DOHH2 (cell line): ENCODE results near the gene PIGS.

Experiments used
- H3F3A ChIP-seq: fragments of 200-600 bp; sonication (generic), shearing (Covaris generic); 2 replicates; pipeline ENCODE4 v1.6.0; 2016; ENCODE audit warnings: antibody characterized with exemption, mild to moderate bottlenecking; ENCODE audit not compliant: control insufficient read depth, insufficient read depth
- H3K27ac ChIP-seq: fragments of 200-600 bp; sonication (generic); 2 replicates; pipeline ENCODE4 v1.5.1; 2014; ENCODE audit warnings: low read depth, mild to moderate bottlenecking, low read length, moderate library complexity
- H3K27me3 ChIP-seq: fragments of 200-600 bp; sonication (generic); 2 replicates; pipeline ENCODE4 v1.6.1; 2014; ENCODE audit warnings: mild to moderate bottlenecking, low read length, mixed read lengths; ENCODE audit not compliant: control insufficient read depth
- H3K36me3 ChIP-seq: fragments of 200-600 bp; sonication (generic); 2 replicates; pipeline ENCODE4 v1.6.1; 2014; ENCODE audit warnings: mild to moderate bottlenecking, low read length, moderate library complexity, mixed read lengths; ENCODE audit not compliant: control insufficient read depth
- H3K4me1 ChIP-seq: fragments of 200-600 bp; sonication (generic); 2 replicates; pipeline ENCODE4 v1.6.1; 2014; ENCODE audit warnings: mild to moderate bottlenecking, low read length, mixed read lengths; ENCODE audit not compliant: control insufficient read depth
- H3K4me2 ChIP-seq: fragments of 200-600 bp; sonication (generic); 2 replicates; pipeline ENCODE4 v1.6.0; 2014; ENCODE audit warnings: mild to moderate bottlenecking, low read length, moderate library complexity
- H3K4me3 ChIP-seq: fragments of 200-600 bp; sonication (generic); 2 replicates; pipeline ENCODE4 v1.5.1; 2014; ENCODE audit warnings: mild to moderate bottlenecking, low read length, mixed read lengths
- H3K79me2 ChIP-seq: fragments of 200-600 bp; sonication (generic); 2 replicates; pipeline ENCODE4 v1.6.1; 2014; ENCODE audit warnings: mild to moderate bottlenecking, low read length, mixed read lengths; ENCODE audit not compliant: control insufficient read depth
- H3K9me2 ChIP-seq: fragments of 200-600 bp; sonication (generic); replicated peaks from 2 replicates; pipeline ENCODE4 v1.6.1; 2014; ENCODE audit warnings: mild to moderate bottlenecking, low read length, mixed read lengths; ENCODE audit not compliant: control insufficient read depth
- H3K9me3 ChIP-seq: fragments of 200-600 bp; sonication (generic); 2 replicates; pipeline ENCODE4 v1.6.1; 2014; ENCODE audit warnings: antibody characterized with exemption, low read length, mixed read lengths; ENCODE audit not compliant: control insufficient read depth, insufficient read depth
- H4K20me1 ChIP-seq: fragments of 200-600 bp; sonication (generic); 2 replicates; pipeline ENCODE4 v1.6.0; 2014; ENCODE audit warnings: low read depth, mild to moderate bottlenecking, antibody characterized with exemption, low read length, moderate library complexity; ENCODE audit not compliant: control insufficient read depth, insufficient read depth
- EZH2phosphoT487 ChIP-seq: fragments of 200-600 bp; sonication (generic); IDR thresholded peaks from 2 replicates; pipeline ENCODE4 v1.6.1; 2017; ENCODE audit warnings: borderline replicate concordance, mild to moderate bottlenecking, antibody characterized with exemption, low read length, moderate library complexity, mixed read lengths
- TF ChIP-seq, protein P1 (sequence below): fragments of 200-600 bp; sonication (generic); IDR thresholded peaks from one replicate; pipeline ENCODE4 v1.5.1; 2014; ENCODE audit warnings: antibody characterized with exemption, mild to moderate bottlenecking, low read depth, low read length; ENCODE audit not compliant: poor library complexity, severe bottlenecking

PIGS gene

DNA sequence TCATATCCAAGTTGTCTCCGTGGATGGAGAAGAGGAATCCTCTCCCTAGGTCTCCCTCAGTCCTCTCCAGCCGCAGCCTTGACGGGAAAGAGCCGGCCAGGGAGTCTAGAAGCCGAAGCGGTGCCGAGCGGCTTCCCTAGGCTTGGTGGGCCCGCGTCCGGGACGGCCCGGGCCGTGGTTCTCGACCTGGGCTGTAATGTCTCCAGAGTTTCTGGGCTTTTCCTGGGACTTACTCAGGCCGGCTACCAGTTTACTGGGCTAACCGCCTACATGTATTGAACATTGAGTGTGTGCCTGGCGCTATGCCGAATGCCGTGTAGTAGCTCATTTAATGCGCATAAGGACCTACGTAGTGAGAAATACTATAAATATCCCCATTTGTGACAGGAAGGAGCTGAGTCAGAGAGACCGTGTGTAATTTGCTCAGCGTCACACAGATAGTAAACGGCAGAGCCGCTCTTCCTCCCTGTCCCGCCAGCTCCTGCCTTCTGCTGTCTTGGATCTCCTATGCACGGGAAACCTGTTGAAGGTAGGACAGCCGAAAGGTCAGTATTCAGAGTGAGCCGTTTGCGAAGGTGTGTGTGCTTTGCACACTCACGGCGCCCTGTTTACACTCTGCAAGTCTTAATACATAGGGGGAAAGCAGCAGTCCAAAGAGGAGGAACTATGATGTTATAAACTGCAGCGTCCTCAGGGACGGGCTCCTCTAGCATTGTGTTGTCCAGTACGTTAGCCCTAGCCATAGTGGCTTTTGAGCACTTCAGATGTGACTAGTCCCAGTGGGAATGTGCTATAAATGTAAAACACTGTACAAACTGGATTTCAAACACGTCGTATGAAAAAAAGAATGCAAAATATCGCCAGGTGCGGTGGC is 28.2 kb upstream of the PIGS start:
- Histone ChIP-seq H3K27me3 (no peaks in the 10 kb centered on the region), H3K9me2 (no peaks in the 10 kb centered on the region), H3K4me2 (peak overlapping the region; percentile 89), H4K20me1 (no peaks in the 10 kb centered on the region), H3K79me2 (peaks cover 38% of the 10 kb centered on the region), H3K4me1 (peaks cover 24% of the 10 kb centered on the region), H3F3A (peaks cover 15% of the 10 kb centered on the region), H3K27ac (peak overlapping the region; percentile 78), H3K9me3 (no peaks in the 10 kb centered on the region), H3K4me3 (peak overlapping the region; percentile 100), H3K36me3 (peaks cover 29% of the 10 kb centered on the region)
- TF ChIP-seq EZH2phosphoT487, result no peak
- TF ChIP-seq, protein P1, sequence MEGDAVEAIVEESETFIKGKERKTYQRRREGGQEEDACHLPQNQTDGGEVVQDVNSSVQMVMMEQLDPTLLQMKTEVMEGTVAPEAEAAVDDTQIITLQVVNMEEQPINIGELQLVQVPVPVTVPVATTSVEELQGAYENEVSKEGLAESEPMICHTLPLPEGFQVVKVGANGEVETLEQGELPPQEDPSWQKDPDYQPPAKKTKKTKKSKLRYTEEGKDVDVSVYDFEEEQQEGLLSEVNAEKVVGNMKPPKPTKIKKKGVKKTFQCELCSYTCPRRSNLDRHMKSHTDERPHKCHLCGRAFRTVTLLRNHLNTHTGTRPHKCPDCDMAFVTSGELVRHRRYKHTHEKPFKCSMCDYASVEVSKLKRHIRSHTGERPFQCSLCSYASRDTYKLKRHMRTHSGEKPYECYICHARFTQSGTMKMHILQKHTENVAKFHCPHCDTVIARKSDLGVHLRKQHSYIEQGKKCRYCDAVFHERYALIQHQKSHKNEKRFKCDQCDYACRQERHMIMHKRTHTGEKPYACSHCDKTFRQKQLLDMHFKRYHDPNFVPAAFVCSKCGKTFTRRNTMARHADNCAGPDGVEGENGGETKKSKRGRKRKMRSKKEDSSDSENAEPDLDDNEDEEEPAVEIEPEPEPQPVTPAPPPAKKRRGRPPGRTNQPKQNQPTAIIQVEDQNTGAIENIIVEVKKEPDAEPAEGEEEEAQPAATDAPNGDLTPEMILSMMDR, result no peak

DNA sequence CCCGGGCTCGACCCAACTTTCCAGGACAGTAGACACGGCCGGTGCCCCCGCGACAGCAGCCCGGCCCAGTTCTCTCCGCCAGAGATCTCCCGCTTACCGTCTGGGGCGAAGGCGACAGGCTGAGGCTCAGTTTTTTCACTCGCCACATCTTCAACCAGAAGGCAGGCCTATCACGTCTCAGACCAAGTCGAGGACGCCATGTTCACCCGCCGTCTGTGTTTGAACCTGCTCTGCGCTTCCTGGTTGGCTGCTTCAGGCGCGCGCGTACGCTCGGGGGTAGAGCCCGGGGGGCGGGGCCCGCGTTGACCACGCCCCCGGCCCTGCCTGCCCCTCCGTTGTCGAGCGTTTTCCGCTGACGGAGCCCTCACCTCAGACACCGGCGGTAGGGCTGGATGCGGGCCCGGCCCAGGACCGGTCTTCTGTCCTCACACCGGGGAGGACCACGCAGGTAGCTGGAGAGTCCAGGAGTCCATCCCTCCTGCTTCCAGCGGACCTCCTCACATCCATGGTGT is 27.5 kb upstream of the PIGS start, which contains the start of gene SPAG5:
Gene SPAG5, minus strand, starts transcription at position 227 of the 512 bp plus-strand sequence. Its CDS starts 79 bp downstream, at position 148.
- Histone ChIP-seq H3K36me3 (peaks cover 32% of the 10 kb centered on the region), H4K20me1 (no peaks in the 10 kb centered on the region), H3K79me2 (peaks cover 42% of the 10 kb centered on the region), H3K27ac (peak within 1 kb of the TSS; percentile 78), H3K4me3 (peak within 1 kb of the TSS; percentile 100), H3K4me1 (peaks cover 24% of the 10 kb centered on the region), H3K9me3 (no peaks in the 10 kb centered on the region), H3K9me2 (no peaks in the 10 kb centered on the region), H3F3A (peaks cover 15% of the 10 kb centered on the region), H3K27me3 (no peaks in the 10 kb centered on the region), H3K4me2 (peak within 1 kb of the TSS; percentile 89)
- no peak for TF ChIP-seq EZH2phosphoT487
- TF ChIP-seq, protein P1, result no peak

DNA sequence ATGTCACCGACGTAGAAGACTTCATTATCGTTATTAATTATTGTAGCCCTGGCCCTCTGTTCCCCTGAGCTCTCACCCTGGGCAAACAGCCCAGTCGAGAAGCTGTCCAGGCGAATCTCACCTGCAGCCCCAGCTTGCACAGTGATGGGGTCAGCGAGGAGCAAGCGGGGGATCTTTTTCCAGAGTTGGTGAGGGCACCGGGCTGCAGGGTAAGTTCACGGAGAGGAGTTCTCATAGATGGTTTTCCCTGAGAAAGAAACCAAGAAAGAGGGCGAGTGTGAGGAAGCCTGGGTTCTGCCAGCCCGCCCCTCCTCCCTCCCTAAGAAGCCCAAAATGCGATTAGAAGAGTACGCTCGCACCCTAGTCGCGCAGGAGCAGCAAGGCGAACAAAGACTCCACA is 27.1 kb upstream of the PIGS start:
- Histone ChIP-seq H3K79me2 (peaks cover 43% of the 10 kb centered on the region), H3K9me3 (no peaks in the 10 kb centered on the region), H3F3A (peaks cover 15% of the 10 kb centered on the region), H3K9me2 (no peaks in the 10 kb centered on the region), H3K27me3 (no peaks in the 10 kb centered on the region), H3K4me1 (peaks cover 24% of the 10 kb centered on the region), H4K20me1 (no peaks in the 10 kb centered on the region), H3K36me3 (peaks cover 34% of the 10 kb centered on the region), H3K4me2 (peak overlapping the region; percentile 89), H3K4me3 (peak overlapping the region; percentile 100), H3K27ac (peak overlapping the region; percentile 78)
- no peak for TF ChIP-seq EZH2phosphoT487
- TF ChIP-seq, protein P1, result no peak
